HCT116 (cell line): ENCODE results near the gene SECTM1. TPM values are rescaled to one million over a fixed set of nuclear protein-coding genes. Genes with fewer than 3 reads are reported as not detected.

Experiments used
- ATAC-seq: fragments of 200-7000 bp; cut with Tn5 transposase; 2 replicates; pipeline ENCODE4 v1.9.1; 2020; ENCODE audit warnings: mild to moderate bottlenecking, moderate library complexity
- BruUV-seq: library from RNA; stranded (reverse); fragments of 400-500 nt; replicated peaks from 2 replicates; lab custom pipeline; 2021; lab: Mats Ljungman, UMichigan
- CTCF ChIA-PET: fragments of 300-600 bp; sonication (Branson Sonifier 250); formaldehyde crosslinking; loops from one replicate; lab custom pipeline; 2021; ENCODE audit warnings: antibody characterized with exemption; lab: Charles Lee
- POLR2A ChIA-PET: fragments of 300-600, 350-600 bp; sonication (Branson Sonifier 250); formaldehyde crosslinking; loops from one replicate; lab custom pipeline; 2021; ENCODE audit warnings: antibody characterized with exemption; lab: Charles Lee
- RAD21 ChIA-PET, 2 experiments: fragments of 300-600 bp; sonication (Branson Sonifier 250); formaldehyde crosslinking; loops; one replicate each; lab custom pipeline; 2023; ENCODE audit warnings: low total read pairs in 2 of 2; ENCODE audit not compliant: uncharacterized antibody in 2 of 2, unreplicated experiment in 2 of 2, low non-redundant PET in 1 of 2; lab: Charles Lee
- DNase-seq: peaks from one replicate; pipeline ENCODE4 v3.0.0-alpha.2; 2010; ENCODE audit warnings: low read depth, low spot score
- H2AFZ ChIP-seq: fragments of 200-600 bp; shearing (Covaris generic), sonication (generic); 2 replicates; pipeline ENCODE4 v1.6.1; 2017; ENCODE audit warnings: low read depth, mixed run types, mixed read lengths, antibody characterized with exemption, low read length; ENCODE audit not compliant: poor library complexity, severe bottlenecking
- H3K27ac ChIP-seq: 2 replicates; pipeline ENCODE4 v1.5.1; 2012; ENCODE audit warnings: low read depth, low read length
- H3K27me3 ChIP-seq: fragments of 200-600 bp; sonication (generic); 2 replicates; pipeline ENCODE4 v1.6.1; 2016; ENCODE audit warnings: mixed run types, low read length, mixed read lengths; ENCODE audit not compliant: insufficient read depth
- H3K36me3 ChIP-seq, 2 experiments: fragments of 200-500 bp in 1 of 2; fragments of 200-600 bp in 1 of 2; sonication (Bioruptor generic) in 1 of 2; sonication (generic) in 1 of 2; 2 replicates each; pipeline versions ENCODE4 v1.5.1 to v1.6.1; 2014 to 2016; ENCODE audit warnings: low read length in 2 of 2, inconsistent platforms in 1 of 2, mixed read lengths in 1 of 2, mixed run types in 1 of 2; ENCODE audit not compliant: insufficient read depth in 2 of 2, control insufficient read depth in 1 of 2
- H3K4me1 ChIP-seq, 2 experiments: fragments of 200-600 bp in 1 of 2; sonication (generic) in 1 of 2; 2 replicates each; pipeline versions ENCODE4 v1.5.1 to v1.6.1; 2012 to 2017; ENCODE audit warnings: low read length in 2 of 2, inconsistent platforms in 1 of 2, mild to moderate bottlenecking in 1 of 2, mixed read lengths in 1 of 2, mixed run types in 1 of 2, moderate library complexity in 1 of 2; ENCODE audit not compliant: insufficient read depth in 2 of 2, control insufficient read depth in 1 of 2
- H3K4me2 ChIP-seq: fragments of 200-600 bp; sonication (generic); 2 replicates; pipeline ENCODE4 v1.6.1; 2017; ENCODE audit warnings: mixed run types, low read length, mixed read lengths
- H3K4me3 ChIP-seq, 2 experiments: fragments of 200-600 bp in 1 of 2; sonication (generic) in 1 of 2; replicated peaks in 1 of 2; 2 replicates each; pipeline ENCODE4 v1.5.1; 2011 to 2016; ENCODE audit warnings: low read length in 2 of 2, control low read depth in 1 of 2, low read depth in 1 of 2, mild to moderate bottlenecking in 1 of 2, mixed read lengths in 1 of 2, mixed run types in 1 of 2
- H3K79me2 ChIP-seq: fragments of 200-600 bp; sonication (generic); 2 replicates; pipeline ENCODE4 v1.6.1; 2017; ENCODE audit warnings: mild to moderate bottlenecking, mixed run types, low read length, moderate library complexity, mixed read lengths; ENCODE audit not compliant: insufficient read depth
- H3K9ac ChIP-seq: fragments of 200-600 bp; sonication (generic); 2 replicates; pipeline ENCODE4 v1.6.1; 2016; ENCODE audit warnings: low read length, mixed read lengths
- H3K9me2 ChIP-seq: fragments of 200-600 bp; sonication (generic), shearing (Covaris generic); 2 replicates; pipeline ENCODE4 v1.6.1; 2017; ENCODE audit warnings: mixed run types, mild to moderate bottlenecking, moderate library complexity; ENCODE audit not compliant: insufficient read depth
- H3K9me3 ChIP-seq, 2 experiments: fragments of 200-500 bp in 1 of 2; fragments of 200-600 bp in 1 of 2; sonication (Bioruptor generic) in 1 of 2; sonication (generic) in 1 of 2; 2 replicates each; pipeline ENCODE4 v1.6.1; 2014 to 2017; ENCODE audit warnings: low read length in 2 of 2, mixed read lengths in 2 of 2, inconsistent platforms in 1 of 2, low read depth in 1 of 2, mild to moderate bottlenecking in 1 of 2, mixed run types in 1 of 2, moderate library complexity in 1 of 2; ENCODE audit not compliant: control insufficient read depth in 1 of 2, insufficient read depth in 1 of 2
- H4K20me1 ChIP-seq: fragments of 200-600 bp; sonication (generic), shearing (Covaris generic); 2 replicates; pipeline ENCODE4 v1.6.1; 2017; ENCODE audit warnings: mixed run types, mild to moderate bottlenecking, moderate library complexity; ENCODE audit not compliant: insufficient read depth
- EGR1 ChIP-seq: IDR thresholded peaks from 2 replicates; pipeline ENCODE4 v1.6.1; 2012; ENCODE audit warnings: low read depth
- POLR2A ChIP-seq: IDR thresholded peaks from 2 replicates; pipeline ENCODE4 v1.7.0; 2011; ENCODE audit warnings: borderline replicate concordance; ENCODE audit not compliant: insufficient read depth, insufficient read length; ENCODE audit errors: extremely low read depth
- SP1 ChIP-seq: IDR thresholded peaks from 2 replicates; pipeline ENCODE4 v1.6.1; 2012; ENCODE audit warnings: low read depth
- YY1 ChIP-seq: IDR thresholded peaks from 2 replicates; pipeline ENCODE4 v1.6.1; 2011; ENCODE audit warnings: low read length, low read depth, moderate library complexity, mild to moderate bottlenecking; ENCODE audit not compliant: insufficient replicate concordance; ENCODE audit errors: extremely low read depth
- ZFX ChIP-seq: fragments of 450-650 bp; IDR thresholded peaks from 2 replicates; pipeline ENCODE4 v1.6.1; 2017
- intact Hi-C: fragments of 100-400 bp; cut with micrococcal nuclease; formaldehyde crosslinking; loops from 2 replicates; pipeline ENCODE4 v1.10.0; 2022
- total RNA-seq: library from RNA; stranded (reverse); gene quantifications from one replicate; pipeline ENCODE4 v1.2.1, GENCODE V29; 2021; ENCODE audit not compliant: unreplicated experiment
- TF ChIP-seq, protein P1 (sequence below), 3 experiments: fragments of 200-600 bp in 1 of 3; sonication (generic) in 1 of 3; IDR thresholded peaks in 2 of 3; conservative IDR thresholded peaks in 1 of 3; 2 replicates each; pipeline ENCODE4 v1.5.1; 2012 to 2017; ENCODE audit warnings: low read depth in 2 of 3, low read length in 2 of 3, antibody characterized with exemption in 1 of 3, borderline replicate concordance in 1 of 3, control low read depth in 1 of 3, mild to moderate bottlenecking in 1 of 3, mixed read lengths in 1 of 3, mixed run types in 1 of 3, moderate library complexity in 1 of 3; ENCODE audit not compliant: insufficient read depth in 1 of 3
- TF ChIP-seq, protein P2 (sequence below): IDR thresholded peaks from 2 replicates; pipeline ENCODE4 v1.6.1; 2012; ENCODE audit warnings: low read depth
- TF ChIP-seq, protein P3 (sequence below): IDR thresholded peaks from 2 replicates; pipeline ENCODE4 v1.6.1; 2011; ENCODE audit warnings: mild to moderate bottlenecking, low read length, moderate library complexity; ENCODE audit not compliant: insufficient replicate concordance; ENCODE audit errors: extremely low read depth

The SECTM1 gene
- total RNA-seq, 1 experiment from 2014 or later = 6.8 TPM

DNA sequence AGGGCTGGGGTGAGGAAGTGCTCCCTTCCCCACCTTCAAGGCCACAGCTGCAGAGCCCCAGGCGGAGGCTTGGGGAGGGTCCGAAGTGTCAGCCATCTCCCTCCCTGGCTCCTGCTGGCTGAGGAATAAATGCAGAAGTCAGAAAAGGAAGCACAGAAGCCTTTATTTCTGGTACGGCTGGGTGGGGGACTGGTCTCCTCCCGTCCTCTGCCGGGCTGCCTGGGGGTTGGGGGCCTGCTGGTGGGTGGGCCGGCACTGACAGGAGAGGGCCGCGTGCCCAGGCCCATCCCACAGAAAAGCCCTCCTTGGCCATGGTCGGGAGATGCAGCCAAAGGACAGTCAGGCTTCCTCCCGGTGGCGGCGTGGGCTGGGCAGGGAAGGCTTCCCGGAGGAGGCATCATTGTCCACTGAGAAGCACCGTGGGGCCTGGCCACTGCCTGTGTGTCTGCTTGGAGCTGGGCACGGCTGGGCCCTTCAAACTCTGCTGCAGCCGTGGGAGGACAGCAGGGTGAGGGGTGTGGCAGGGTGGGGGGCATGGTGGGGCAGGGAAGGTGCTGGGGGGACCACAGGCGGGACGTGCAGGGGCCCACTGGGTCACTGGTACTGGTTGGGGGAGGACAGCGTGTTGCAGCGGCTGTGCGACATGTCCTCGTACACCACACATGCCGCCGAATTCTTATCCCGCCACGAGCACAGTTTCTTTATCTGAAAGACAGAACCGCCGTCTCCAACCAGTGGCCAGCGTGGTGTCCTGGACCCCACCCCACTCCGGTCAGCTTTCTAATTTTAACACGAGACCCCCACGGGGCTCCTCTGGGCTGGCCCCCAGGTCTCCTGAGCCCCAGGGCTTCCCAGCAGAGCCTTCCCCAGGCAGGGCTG is 18.6 kb downstream of the SECTM1 start:
- Histone ChIP-seq H3K79me2 (no peaks in the 10 kb centered on the region), H3K4me2 (no peak overlapping the region), H3K9me2 (no peaks in the 10 kb centered on the region), H3K9me3 (peaks cover 0 to 21% of the 10 kb centered on the region in 2 experiments; a peak in 1 of 4 replicates), H4K20me1 (no peaks in the 10 kb centered on the region), H3K4me1 (no peaks in the 10 kb centered on the region), H3K27ac (no peak overlapping the region), H3K9ac (no peak overlapping the region), H3K27me3 (peaks cover 5% of the 10 kb centered on the region; the same call in 1 of the 2 replicates), H3K4me3 (no peak overlapping the region), H2AFZ (no peak overlapping the region), H3K36me3 (no peaks in the 10 kb centered on the region)
- ChIA-PET CTCF (interaction anchor here (0.7 kb wide), 1 partner anchor 72 kb away, joined by 4 read pairs; no protein-coding TSS in a partner anchor), RAD21 (no interaction called here), POLR2A (no interaction called here)
- intact Hi-C loops = no loop called here
- no peak for ATAC-seq
- TF ChIP-seq, protein P1, sequence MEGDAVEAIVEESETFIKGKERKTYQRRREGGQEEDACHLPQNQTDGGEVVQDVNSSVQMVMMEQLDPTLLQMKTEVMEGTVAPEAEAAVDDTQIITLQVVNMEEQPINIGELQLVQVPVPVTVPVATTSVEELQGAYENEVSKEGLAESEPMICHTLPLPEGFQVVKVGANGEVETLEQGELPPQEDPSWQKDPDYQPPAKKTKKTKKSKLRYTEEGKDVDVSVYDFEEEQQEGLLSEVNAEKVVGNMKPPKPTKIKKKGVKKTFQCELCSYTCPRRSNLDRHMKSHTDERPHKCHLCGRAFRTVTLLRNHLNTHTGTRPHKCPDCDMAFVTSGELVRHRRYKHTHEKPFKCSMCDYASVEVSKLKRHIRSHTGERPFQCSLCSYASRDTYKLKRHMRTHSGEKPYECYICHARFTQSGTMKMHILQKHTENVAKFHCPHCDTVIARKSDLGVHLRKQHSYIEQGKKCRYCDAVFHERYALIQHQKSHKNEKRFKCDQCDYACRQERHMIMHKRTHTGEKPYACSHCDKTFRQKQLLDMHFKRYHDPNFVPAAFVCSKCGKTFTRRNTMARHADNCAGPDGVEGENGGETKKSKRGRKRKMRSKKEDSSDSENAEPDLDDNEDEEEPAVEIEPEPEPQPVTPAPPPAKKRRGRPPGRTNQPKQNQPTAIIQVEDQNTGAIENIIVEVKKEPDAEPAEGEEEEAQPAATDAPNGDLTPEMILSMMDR (IDR thresholded peaks at IDR 0.05 in 2 of 3, conservative IDR thresholded peaks at IDR 0.05 in 1 of 3; ENCODE audit: borderline replicate concordance in 1 of 3, insufficient read depth in 1 of 3, low read depth in 2 of 3, low read length in 2 of 3) = no peak
- TF ChIP-seq ZFX = no peak
- no peak for TF ChIP-seq YY1
- no peak for TF ChIP-seq POLR2A
- TF ChIP-seq EGR1 = no peak
- TF ChIP-seq, protein P2, sequence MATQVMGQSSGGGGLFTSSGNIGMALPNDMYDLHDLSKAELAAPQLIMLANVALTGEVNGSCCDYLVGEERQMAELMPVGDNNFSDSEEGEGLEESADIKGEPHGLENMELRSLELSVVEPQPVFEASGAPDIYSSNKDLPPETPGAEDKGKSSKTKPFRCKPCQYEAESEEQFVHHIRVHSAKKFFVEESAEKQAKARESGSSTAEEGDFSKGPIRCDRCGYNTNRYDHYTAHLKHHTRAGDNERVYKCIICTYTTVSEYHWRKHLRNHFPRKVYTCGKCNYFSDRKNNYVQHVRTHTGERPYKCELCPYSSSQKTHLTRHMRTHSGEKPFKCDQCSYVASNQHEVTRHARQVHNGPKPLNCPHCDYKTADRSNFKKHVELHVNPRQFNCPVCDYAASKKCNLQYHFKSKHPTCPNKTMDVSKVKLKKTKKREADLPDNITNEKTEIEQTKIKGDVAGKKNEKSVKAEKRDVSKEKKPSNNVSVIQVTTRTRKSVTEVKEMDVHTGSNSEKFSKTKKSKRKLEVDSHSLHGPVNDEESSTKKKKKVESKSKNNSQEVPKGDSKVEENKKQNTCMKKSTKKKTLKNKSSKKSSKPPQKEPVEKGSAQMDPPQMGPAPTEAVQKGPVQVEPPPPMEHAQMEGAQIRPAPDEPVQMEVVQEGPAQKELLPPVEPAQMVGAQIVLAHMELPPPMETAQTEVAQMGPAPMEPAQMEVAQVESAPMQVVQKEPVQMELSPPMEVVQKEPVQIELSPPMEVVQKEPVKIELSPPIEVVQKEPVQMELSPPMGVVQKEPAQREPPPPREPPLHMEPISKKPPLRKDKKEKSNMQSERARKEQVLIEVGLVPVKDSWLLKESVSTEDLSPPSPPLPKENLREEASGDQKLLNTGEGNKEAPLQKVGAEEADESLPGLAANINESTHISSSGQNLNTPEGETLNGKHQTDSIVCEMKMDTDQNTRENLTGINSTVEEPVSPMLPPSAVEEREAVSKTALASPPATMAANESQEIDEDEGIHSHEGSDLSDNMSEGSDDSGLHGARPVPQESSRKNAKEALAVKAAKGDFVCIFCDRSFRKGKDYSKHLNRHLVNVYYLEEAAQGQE = no peak
- TF ChIP-seq, protein P3, sequence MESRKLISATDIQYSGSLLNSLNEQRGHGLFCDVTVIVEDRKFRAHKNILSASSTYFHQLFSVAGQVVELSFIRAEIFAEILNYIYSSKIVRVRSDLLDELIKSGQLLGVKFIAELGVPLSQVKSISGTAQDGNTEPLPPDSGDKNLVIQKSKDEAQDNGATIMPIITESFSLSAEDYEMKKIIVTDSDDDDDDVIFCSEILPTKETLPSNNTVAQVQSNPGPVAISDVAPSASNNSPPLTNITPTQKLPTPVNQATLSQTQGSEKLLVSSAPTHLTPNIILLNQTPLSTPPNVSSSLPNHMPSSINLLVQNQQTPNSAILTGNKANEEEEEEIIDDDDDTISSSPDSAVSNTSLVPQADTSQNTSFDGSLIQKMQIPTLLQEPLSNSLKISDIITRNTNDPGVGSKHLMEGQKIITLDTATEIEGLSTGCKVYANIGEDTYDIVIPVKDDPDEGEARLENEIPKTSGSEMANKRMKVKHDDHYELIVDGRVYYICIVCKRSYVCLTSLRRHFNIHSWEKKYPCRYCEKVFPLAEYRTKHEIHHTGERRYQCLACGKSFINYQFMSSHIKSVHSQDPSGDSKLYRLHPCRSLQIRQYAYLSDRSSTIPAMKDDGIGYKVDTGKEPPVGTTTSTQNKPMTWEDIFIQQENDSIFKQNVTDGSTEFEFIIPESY = no peak
- TF ChIP-seq SP1 = no peak
- no peak for DNase-seq
- BruUV-seq = no TSS peak
